Smooth muscle cell of trachea (primary cell): ENCODE measurements around the gene DEFB115. TPM values are rescaled to one million over a fixed set of nuclear protein-coding genes. Genes with fewer than 3 reads are reported as not detected.

ENCODE experiments used
- total RNA-seq: library from RNA; depleted of rRNA; stranded (reverse); fragments of >200 nt; gene quantifications from 2 replicates; pipeline ENCODE4 v1.2.1, GENCODE V29; 2014

The DEFB115 gene
- not detected in 2 replicates for total RNA-seq

GRCh38 chr20:31257364-31257763 lies at the start of gene DEFB115:
Gene DEFB115 (plus strand): TSS chr20:31257664. CDS start chr20:31257664, 0 bp downstream.

GRCh38 chr20:31308535-31309162 lies 51.2 kb downstream of the DEFB115 start, which contains the start of gene DEFB116:
Gene DEFB116 (minus strand): TSS chr20:31308585. CDS start chr20:31308585, 0 bp downstream.

Other genes with a start within 250 kb of the DEFB115 start
- gene DEFB116, start 50.9 kb downstream of the DEFB115 start, total RNA-seq: not detected in 2 replicates
- gene DEFB118, start 110.9 kb downstream of the DEFB115 start, total RNA-seq: not detected in 2 replicates
- not detected in 2 replicates for gene DEFB119, start 132.9 kb downstream of the DEFB115 start, total RNA-seq
- gene DEFB121, start 148.6 kb downstream of the DEFB115 start, total RNA-seq: not detected in 2 replicates
- not detected in 2 replicates for gene DEFB123, start 183.0 kb downstream of the DEFB115 start, total RNA-seq
- not detected in 2 replicates for gene DEFB124, start 217.5 kb downstream of the DEFB115 start, total RNA-seq
- not detected in 2 replicates for gene REM1, start 217.6 kb downstream of the DEFB115 start, total RNA-seq